H1 (cell line): ENCODE data around the gene RPS29. TPM values are rescaled to one million over a fixed set of nuclear protein-coding genes. Genes with fewer than 3 reads are reported as not detected.
"Not testable (repeated sequence)": the region's sequence is repeated elsewhere in the genome, so short reads cannot be mapped to it uniquely, and the experiment has no call there.

Source experiments
- CTCF ChIA-PET: fragments of 300-600 bp; sonication (Branson Sonifier 250); formaldehyde crosslinking; loops from one replicate; lab custom pipeline; 2021; ENCODE audit not compliant: partially characterized antibody; lab: Charles Lee
- POLR2A ChIA-PET: fragments of 300-600 bp; sonication (Branson Sonifier 250); formaldehyde crosslinking; loops from one replicate; lab custom pipeline; 2021; ENCODE audit warnings: inconsistent platforms; ENCODE audit not compliant: partially characterized antibody; lab: Charles Lee
- DNase-seq, 2 experiments: peaks; one replicate each; pipeline versions ENCODE4 v3.0.0 to v3.0.0-alpha.2; 2010 to 2022; ENCODE audit warnings: low spot score in 2 of 2, low read depth in 1 of 2, mixed read lengths in 1 of 2
- FAIRE-seq: peaks from 2 replicates; lab custom pipeline; 2011; peaks lifted over from hg19 to GRCh38; lab: Jason Lieb, UNC
- H2AFZ ChIP-seq: 2 replicates; pipeline ENCODE4 v1.8.1; 2012; ENCODE audit warnings: low read length, inconsistent platforms
- H2AK5ac ChIP-seq: 2 replicates; pipeline ENCODE4 v1.6.1; 2013; ENCODE audit warnings: low read depth, low read length
- H2BK120ac ChIP-seq: replicated peaks from 2 replicates; pipeline ENCODE3; 2013; ENCODE audit warnings: low read depth, low read length, inconsistent platforms
- H2BK12ac ChIP-seq: 2 replicates; pipeline ENCODE4 v1.6.1; 2013; ENCODE audit warnings: low read depth, low read length
- H2BK15ac ChIP-seq: 2 replicates; pipeline ENCODE4 v1.6.1; 2013; ENCODE audit warnings: low read length
- H2BK20ac ChIP-seq: 2 replicates; pipeline ENCODE4 v1.6.1; 2013; ENCODE audit warnings: low read length
- H2BK5ac ChIP-seq: 2 replicates; pipeline ENCODE4 v1.6.1; 2013; ENCODE audit warnings: low read depth, low read length
- H3K14ac ChIP-seq: 2 replicates; pipeline ENCODE4 v1.6.1; 2013; ENCODE audit warnings: inconsistent platforms; ENCODE audit not compliant: insufficient read length
- H3K18ac ChIP-seq: 2 replicates; pipeline ENCODE4 v1.6.1; 2013; ENCODE audit warnings: low read length; ENCODE audit errors: extremely low read depth
- H3K23ac ChIP-seq: 2 replicates; pipeline ENCODE4 v1.6.1; 2013; ENCODE audit warnings: inconsistent platforms; ENCODE audit not compliant: insufficient read length
- H3K23me2 ChIP-seq: 2 replicates; pipeline ENCODE4 v1.6.1; 2013; ENCODE audit warnings: low read depth, low read length
- H3K27ac ChIP-seq: 2 replicates; pipeline ENCODE4 v1.6.1; 2011; ENCODE audit warnings: low read depth, low read length, inconsistent platforms
- H3K27me3 ChIP-seq, 4 experiments: replicated peaks in 1 of 4; 1 replicate in 1 of 4; 2 replicates in 3 of 4; pipeline versions ENCODE4 v1.6.1 to v1.8.1; 2011 to 2013; ENCODE audit warnings: low read length in 3 of 4, mild to moderate bottlenecking in 3 of 4, inconsistent platforms in 2 of 4, mixed read lengths in 2 of 4, moderate library complexity in 1 of 4; ENCODE audit not compliant: control insufficient read depth in 3 of 4, insufficient read depth in 3 of 4; ENCODE audit errors: extremely low read depth in 1 of 4
- H3K36me3 ChIP-seq, 4 experiments: 2 replicates each; pipeline versions ENCODE4 v1.6.1 to v1.8.1; 2011 to 2013; ENCODE audit warnings: mild to moderate bottlenecking in 4 of 4, low read length in 3 of 4, moderate library complexity in 2 of 4, control low read depth in 1 of 4, inconsistent platforms in 1 of 4; ENCODE audit not compliant: insufficient read depth in 4 of 4, control insufficient read depth in 2 of 4
- H3K4ac ChIP-seq: replicated peaks from 2 replicates; pipeline ENCODE3; 2013; ENCODE audit warnings: low read length, low read depth, mixed read lengths, inconsistent platforms; ENCODE audit not compliant: insufficient read length
- H3K4me1 ChIP-seq, 4 experiments: replicated peaks in 1 of 4; 1 replicate in 1 of 4; 2 replicates in 3 of 4; pipeline versions ENCODE4 v1.6.1 to v1.8.1; 2011 to 2013; ENCODE audit warnings: low read length in 3 of 4, inconsistent platforms in 2 of 4, mixed read lengths in 1 of 4; ENCODE audit not compliant: insufficient read depth in 4 of 4, control insufficient read depth in 3 of 4
- H3K4me2 ChIP-seq, 2 experiments: 2 replicates each; pipeline versions ENCODE4 v1.6.1 to v1.8.1; 2011 to 2013; ENCODE audit warnings: low read depth in 2 of 2, low read length in 2 of 2, control low read depth in 1 of 2, inconsistent platforms in 1 of 2, mild to moderate bottlenecking in 1 of 2; ENCODE audit not compliant: insufficient read depth in 1 of 2
- H3K4me3 ChIP-seq, 4 experiments: fragments of 200-600, 300-600 bp in 1 of 4; sonication (generic), shearing (Covaris generic), sonication (Bioruptor Twin) in 1 of 4; 2 replicates each; pipeline versions ENCODE4 v1.5.1 to v1.8.1; 2011 to 2016; ENCODE audit warnings: low read length in 4 of 4, low read depth in 3 of 4, control low read depth in 2 of 4, inconsistent platforms in 2 of 4, mild to moderate bottlenecking in 2 of 4, mixed read lengths in 1 of 4, moderate library complexity in 1 of 4; ENCODE audit not compliant: insufficient read depth in 2 of 4; ENCODE audit errors: extremely low read depth in 1 of 4
- H3K56ac ChIP-seq: replicated peaks from 2 replicates; pipeline ENCODE3; 2013; ENCODE audit warnings: low read depth, mild to moderate bottlenecking, mixed read lengths, low read length, inconsistent platforms; ENCODE audit not compliant: insufficient read length
- H3K79me1 ChIP-seq: 2 replicates; pipeline ENCODE4 v1.6.1; 2013; ENCODE audit warnings: low read depth, low read length, control low read depth
- H3K79me2 ChIP-seq, 2 experiments: 2 replicates each; pipeline versions ENCODE4 v1.6.1 to v1.8.1; 2012 to 2013; ENCODE audit warnings: low read length in 2 of 2, mild to moderate bottlenecking in 2 of 2, inconsistent platforms in 1 of 2; ENCODE audit not compliant: insufficient read depth in 2 of 2, control insufficient read depth in 1 of 2
- H3K9ac ChIP-seq, 4 experiments: replicated peaks in 1 of 4; 1 replicate in 1 of 4; 2 replicates in 3 of 4; pipeline versions ENCODE4 v1.6.1 to v1.8.1; 2011 to 2013; ENCODE audit warnings: low read depth in 3 of 4, low read length in 3 of 4, control low read depth in 2 of 4, mild to moderate bottlenecking in 2 of 4, moderate library complexity in 2 of 4, inconsistent platforms in 1 of 4; ENCODE audit errors: extremely low read depth in 1 of 4
- H3K9me3 ChIP-seq, 2 experiments: 2 replicates each; pipeline versions ENCODE4 v1.6.1 to v1.8.1; 2012 to 2013; ENCODE audit warnings: mild to moderate bottlenecking in 2 of 2, moderate library complexity in 2 of 2, control low read depth in 1 of 2, inconsistent platforms in 1 of 2, low read depth in 1 of 2, low read length in 1 of 2, mixed read lengths in 1 of 2; ENCODE audit not compliant: insufficient read depth in 2 of 2
- H4K20me1 ChIP-seq, 2 experiments: replicated peaks in 1 of 2; 2 replicates each; pipeline versions ENCODE3 to v1.8.1; 2011 to 2013; ENCODE audit warnings: inconsistent platforms in 2 of 2, low read length in 2 of 2, mild to moderate bottlenecking in 1 of 2; ENCODE audit not compliant: insufficient read depth in 2 of 2, control insufficient read depth in 1 of 2
- H4K5ac ChIP-seq: 2 replicates; pipeline ENCODE4 v1.6.1; 2013; ENCODE audit warnings: low read length, low read depth, mixed read lengths, inconsistent platforms; ENCODE audit not compliant: insufficient read length
- H4K8ac ChIP-seq: 2 replicates; pipeline ENCODE4 v1.8.0; 2013; ENCODE audit warnings: mild to moderate bottlenecking, moderate library complexity, low read length, inconsistent platforms; ENCODE audit not compliant: insufficient read depth; ENCODE audit errors: extremely low read depth
- H4K91ac ChIP-seq: replicated peaks from 2 replicates; pipeline ENCODE3; 2013; ENCODE audit warnings: low read length, mixed read lengths, inconsistent platforms; ENCODE audit not compliant: insufficient read length
- CHD1 ChIP-seq: IDR thresholded peaks from 2 replicates; pipeline ENCODE4 v1.6.1; 2012; ENCODE audit warnings: low read depth, low read length, improper control_type of control experiment
- POLR2AphosphoS5 ChIP-seq: IDR thresholded peaks from 2 replicates; pipeline ENCODE4 v1.6.1; 2011; ENCODE audit warnings: low read depth, low read length
- WGBS, 2 experiments: shearing (Covaris generic) in 1 of 2; methylation state at CpG; one replicate each; pipeline versions ENCODE4 v1.1.6 to v1.1.7; 2013 to 2015; ENCODE audit warnings: low lambda C conversion rate in 2 of 2, mixed read lengths in 2 of 2, inconsistent platforms in 1 of 2, low coverage in 1 of 2, missing lambda C conversion rate in 1 of 2; ENCODE audit not compliant: insufficient replicate concordance in 2 of 2, insufficient coverage in 1 of 2, insufficient read length in 1 of 2; ENCODE audit errors: extremely low coverage in 1 of 2, missing lambda C conversion rate in 1 of 2; 5-methylcytosine and 5-hydroxymethylcytosine counted together
- polyA plus RNA-seq, 7 experiments: library from polyadenylated mRNA; depleted of rRNA in 3 of 7; stranded (reverse) in 5 of 7; unstranded in 2 of 7; fragments of >200 nt in 5 of 7; fragments of 200-250 nt in 2 of 7; gene quantifications; 1 replicate in 5 of 7; 2 replicates in 1 of 7; 4 replicates in 1 of 7; pipeline versions ENCODE4 v1.2.1 to v1.2.3, GENCODE V29; 2011 to 2013; ENCODE audit warnings: missing spikeins in 2 of 7, mixed read lengths in 2 of 7
- total RNA-seq: library from RNA; stranded (reverse); fragmentation: NEBNext Ultra II Directional; extraction: Animal tissue kit (Norgen Biotek cat#: 25700); gene quantifications from 2 replicates; pipeline ENCODE4 v1.2.1, GENCODE V29; 2021

RPS29 gene
- total and polyA plus RNA-seq, 2 of the 8 experiments (the other 6 are each of a cell fraction or from before 2014, with no cell fraction given) = 2,193 to 23,165 TPM

DNA sequence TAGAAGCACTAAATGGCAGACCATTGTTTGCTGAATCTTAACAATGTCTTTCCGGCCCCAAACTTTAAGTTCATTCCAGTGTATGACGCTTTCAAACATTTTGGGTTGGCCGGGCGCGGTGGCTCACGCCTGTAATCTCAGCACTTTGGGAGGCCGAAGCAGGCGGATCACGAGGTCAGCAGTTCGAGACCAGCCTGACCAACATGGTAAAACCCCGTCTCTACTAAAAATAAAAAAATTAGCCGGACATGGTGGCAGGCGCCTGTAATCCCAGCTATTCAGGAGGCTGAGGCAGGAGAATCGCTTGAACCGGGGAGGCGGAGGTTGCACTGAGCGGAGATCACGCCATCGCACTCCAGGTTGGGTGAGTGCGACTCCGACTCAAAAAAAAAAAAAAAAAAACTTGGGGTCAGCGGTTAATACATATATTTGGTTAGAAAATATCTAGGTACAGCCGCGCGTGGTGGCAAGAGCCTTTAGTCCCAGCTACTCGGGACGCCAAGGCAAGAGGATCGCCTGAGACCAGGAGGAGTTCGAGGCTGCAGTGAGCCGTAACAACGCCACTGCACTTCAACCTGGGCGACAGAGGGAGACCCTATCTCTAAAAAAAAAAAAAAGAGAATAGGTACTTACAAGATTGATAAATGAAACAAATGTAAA, 1.1 kb downstream of the RPS29 start:
- not testable (repeated sequence) for H4K5ac ChIP-seq, H2AK5ac ChIP-seq, H3K9me3 ChIP-seq, H3K23ac ChIP-seq, H2BK12ac ChIP-seq, H2BK15ac ChIP-seq, H3K14ac ChIP-seq, H2BK120ac ChIP-seq, H4K91ac ChIP-seq, H3K23me2 ChIP-seq, H2AFZ ChIP-seq, DNase-seq, H3K4me1 ChIP-seq, FAIRE-seq, H2BK20ac ChIP-seq, H3K27me3 ChIP-seq, H3K79me1 ChIP-seq, H3K4ac ChIP-seq
- Histone ChIP-seq H3K36me3 (peaks cover 0 to 37% (median 18%) of the 10 kb centered on the region in 4 experiments; a peak in 6 of 8 replicates), H3K4me2 (peak overlapping the region; percentile 68 to 78), H3K18ac (0 out of 2 replicates have a peak overlapping the region, but pooled peaks have one; percentile 39), H3K79me2 (peaks cover 23 to 56% of the 10 kb centered on the region in 2 experiments), H3K56ac (peak overlapping the region; percentile 57), H4K20me1 (peaks cover 11 to 24% of the 10 kb centered on the region in 2 experiments), H4K8ac (peak overlapping the region; percentile 19; the same call in 1 of the 2 replicates), H3K9ac (peak overlapping the region; percentile 96 to 99 (median 98)), H3K27ac (peak overlapping the region; percentile 96), H3K4me3 (peak overlapping the region; percentile 98 to 100 (median 98)), H2BK5ac (peak overlapping the region; percentile 95; the same call in 1 of the 2 replicates)
- 4% methylated on average over 31 of the region's 32 CpGs; no CpG with 5 or more reads in 1 of the 2 experiments for WGBS, 2 experiments
- TF ChIP-seq POLR2AphosphoS5 (peak; percentile 17; the same call in 1 of the 2 replicates), CHD1 (peak; percentile 60; the same call in 1 of the 2 replicates)
- POLR2A ChIA-PET = interaction anchor here (0.7 to 11.0 kb wide), 24 partner anchors 8 to 1016 kb away, joined by 3 to 169 read pairs (median 4); partner anchors contain the start of genes DNAAF2, KLHDC1, KLHDC2 and LRR1
- CTCF ChIA-PET = interaction anchor here (1.2 to 2.8 kb wide), 4 partner anchors 13 to 124 kb away, joined by 3 to 18 read pairs (median 6); partner anchors contain the start of gene LRR1
